Natural killer cell (primary cell): ENCODE measurements around the gene PEPD. TPM values are rescaled to one million over a fixed set of nuclear protein-coding genes. Genes with fewer than 3 reads are reported as not detected.

Experiments used
- ATAC-seq, 3 donors: fragments of 150-1000 bp in 2 of 3; fragments of 200-7000 bp in 1 of 3; cut with Tn5 transposase; 1 replicate in 1 of 3; 2 replicates in 2 of 3; pipeline ENCODE4 v1.10.0; 2021; ENCODE audit warnings: mild to moderate bottlenecking in 2 of 3, moderate library complexity in 2 of 3
- DNase-seq, 2 donors: peaks; one replicate each; pipeline versions ENCODE4 v3.0.0 to v3.0.0-alpha.2; 2013 to 2021; ENCODE audit warnings: mixed read lengths in 1 of 2
- H3K27ac ChIP-seq: one replicate; pipeline ENCODE4 v1.5.1; 2013; ENCODE audit warnings: mild to moderate bottlenecking, low read length
- H3K27me3 ChIP-seq: one replicate; pipeline ENCODE4 v1.6.1; 2013; ENCODE audit warnings: low read length; ENCODE audit not compliant: control insufficient read depth, insufficient read depth
- H3K36me3 ChIP-seq: one replicate; pipeline ENCODE4 v1.6.1; 2013; ENCODE audit warnings: low read length; ENCODE audit not compliant: control insufficient read depth, insufficient read depth
- H3K4me1 ChIP-seq: one replicate; pipeline ENCODE4 v1.6.1; 2013; ENCODE audit warnings: low read length; ENCODE audit not compliant: control insufficient read depth, insufficient read depth
- H3K4me3 ChIP-seq: one replicate; pipeline ENCODE4 v1.5.1; 2013; ENCODE audit warnings: low read length
- H3K9me3 ChIP-seq: one replicate; pipeline ENCODE4 v1.6.1; 2013; ENCODE audit warnings: low read length; ENCODE audit not compliant: control insufficient read depth, insufficient read depth
- H3K27ac Mint-ChIP-seq, 2 donors: one replicate each; pipeline ENCODE4 v1.8.0; 2022; ENCODE audit warnings: mild to moderate bottlenecking in 2 of 2, mixed read lengths in 2 of 2, moderate library complexity in 1 of 2
- H3K27me3 Mint-ChIP-seq, 2 donors: one replicate each; pipeline ENCODE4 v1.8.0; 2022; ENCODE audit warnings: low read depth in 2 of 2, mixed read lengths in 2 of 2
- H3K36me3 Mint-ChIP-seq: one replicate; pipeline ENCODE4 v1.8.0; 2022; ENCODE audit warnings: mixed read lengths
- H3K4me1 Mint-ChIP-seq, 2 donors: one replicate each; pipeline ENCODE4 v1.8.0; 2022; ENCODE audit warnings: mixed read lengths in 2 of 2
- H3K4me3 Mint-ChIP-seq: one replicate; pipeline ENCODE4 v1.8.0; 2022; ENCODE audit warnings: mild to moderate bottlenecking, moderate library complexity, mixed read lengths
- H3K9me3 Mint-ChIP-seq, 2 donors: one replicate each; pipeline ENCODE4 v1.8.0; 2022; ENCODE audit warnings: mixed read lengths in 2 of 2
- CTCF ChIP-seq: fragments of 200-600 bp; IDR thresholded peaks from one replicate; pipeline ENCODE4 v1.8.0; 2022; ENCODE audit warnings: antibody characterized with exemption
- WGBS: methylation state at CpG from one replicate; pipeline ENCODE4 v1.1.7; 2013; ENCODE audit warnings: missing lambda C conversion rate; ENCODE audit not compliant: insufficient coverage; 5-methylcytosine and 5-hydroxymethylcytosine counted together
- intact Hi-C: fragments of 100-400 bp; cut with micrococcal nuclease; formaldehyde crosslinking; loops from one replicate; pipeline ENCODE4 v1.14.2; 2022
- total RNA-seq, 4 donors: library from RNA; stranded (reverse); fragments of 120-200 nt in 1 of 4; gene quantifications; one replicate each; pipeline versions ENCODE4 v1.2.3 to v1.2.4, GENCODE V29; 2013 to 2022

PEPD gene
- total RNA-seq, 3 donors from 2014 or later (not counting 1 experiment from before 2014, with no cell fraction given): 33.9 to 42.2 (median 40.9) TPM

GRCh38 chr19:33375156-33375836 is 146.3 kb downstream of the PEPD start:
- no peak for TF ChIP-seq CTCF
- H3K27ac ChIP-seq: no peak overlapping the region
- intact Hi-C loops: loop anchor here (2.0 kb wide), 1 partner anchor 72 kb away; the partner anchor contains the start of gene CEBPA
- peak overlapping the region; percentile 80 to 97 for H3K27ac Mint-ChIP-seq
- H3K36me3 ChIP-seq: peaks cover 8% of the 10 kb centered on the region
- DNase-seq (no peak), ATAC-seq (no peak)
- no peaks in the 10 kb centered on the region for H3K9me3 ChIP-seq
- peaks cover 25% of the 10 kb centered on the region for H3K4me1 ChIP-seq
- peak overlapping the region; percentile 88 for H3K4me3 Mint-ChIP-seq
- no peaks in the 10 kb centered on the region for H3K36me3 Mint-ChIP-seq
- peaks cover 49 to 52% of the 10 kb centered on the region in 2 donors for H3K4me1 Mint-ChIP-seq
- 80% methylated on average over 9 of the region's 9 CpGs for WGBS
- no peaks in the 10 kb centered on the region for H3K27me3 ChIP-seq
- H3K9me3 Mint-ChIP-seq: no peaks in the 10 kb centered on the region
- H3K27me3 Mint-ChIP-seq: no peaks in the 10 kb centered on the region
- no peak overlapping the region for H3K4me3 ChIP-seq

- 1% methylated on average over 22 of the region's 22 CpGs for WGBS
- peaks cover 48 to 52% of the 10 kb centered on the region in 2 donors for H3K4me1 Mint-ChIP-seq
Observed at GRCh38 chr19:33374236-33374714, 147.3 kb downstream of the PEPD start.

GRCh38 chr19:33373453-33374235 is 147.9 kb downstream of the PEPD start, which contains the start of gene CEBPG:
Gene CEBPG (plus strand): TSS chr19:33373709. CDS start chr19:33379240, 5,531 bp downstream.
- H3K36me3 Mint-ChIP-seq: no peaks in the 10 kb centered on the region
- H3K9me3 ChIP-seq: no peaks in the 10 kb centered on the region
- peak within 1 kb of the TSS; percentile 88 for H3K4me3 Mint-ChIP-seq
- H3K4me3 ChIP-seq: peak within 1 kb of the TSS; percentile 86
- H3K27me3 ChIP-seq: no peaks in the 10 kb centered on the region
- WGBS: under 1% methylated on average over 118 of the region's 118 CpGs
- TF ChIP-seq CTCF: no peak
- H3K9me3 Mint-ChIP-seq: no peaks in the 10 kb centered on the region
- DNase-seq: peak; percentile 95 to 98
- intact Hi-C loops: loop anchor here (1.0 to 2.0 kb wide), 2 partner anchors 71 to 196 kb away; partner anchors contain the start of gene CEBPA
- peak within 1 kb of the TSS; percentile 92 for H3K27ac ChIP-seq
- H3K4me1 ChIP-seq: peaks cover 25% of the 10 kb centered on the region
- H3K4me1 Mint-ChIP-seq: peaks cover 42 to 45% of the 10 kb centered on the region in 2 donors
- H3K27ac Mint-ChIP-seq: peak within 1 kb of the TSS; percentile 86 to 97
- H3K27me3 Mint-ChIP-seq: no peaks in the 10 kb centered on the region
- ATAC-seq: peak; percentile 89 to 96 (median 90)
- no peaks in the 10 kb centered on the region for H3K36me3 ChIP-seq

More at GRCh38 chr19:33374236-33374714, 147.3 kb downstream of the PEPD start:
- intact Hi-C loops: loop anchor here (2.0 kb wide), 1 partner anchor 71 kb away; the partner anchor contains the start of gene CEBPA
- ATAC-seq (no peak), DNase-seq (peak in 1 of 2 donors; percentile 41)
- TF ChIP-seq CTCF: no peak
- peaks cover 25% of the 10 kb centered on the region for H3K4me1 ChIP-seq
- Mint-ChIP-seq H3K27ac (peak overlapping the region; percentile 80 to 97), H3K9me3 (no peaks in the 10 kb centered on the region), H3K4me3 (peak overlapping the region; percentile 88), H3K27me3 (no peaks in the 10 kb centered on the region), H3K36me3 (no peaks in the 10 kb centered on the region)
- H3K4me3 ChIP-seq: peak overlapping the region; percentile 59
- no peaks in the 10 kb centered on the region for H3K27me3 ChIP-seq
- H3K27ac ChIP-seq: peak overlapping the region; percentile 69
- H3K36me3 ChIP-seq: peaks cover 3% of the 10 kb centered on the region
- H3K9me3 ChIP-seq: no peaks in the 10 kb centered on the region
